Activated CD8-positive, alpha-beta T cell treated with anti-CD3 and anti-CD28 coated beads, Interleukin-2, amount 10 ng/mL, durations not matched to agents 7 days and 5 days (primary cell): ENCODE measurements around the gene TRPM1. TPM values are rescaled to one million over a fixed set of nuclear protein-coding genes. Genes with fewer than 3 reads are reported as not detected.

Experiments used
- ATAC-seq: fragments of 150-1000 bp; cut with Tn5 transposase; one replicate; pipeline ENCODE4 v1.10.0; 2021; ENCODE audit warnings: moderate library complexity
- CTCF ChIA-PET: fragments of 350-600 bp; sonication (Branson Sonifier 250); formaldehyde crosslinking; loops from one replicate; lab custom pipeline; 2021; ENCODE audit warnings: antibody characterized with exemption; lab: Charles Lee
- POLR2A ChIA-PET: fragments of 350-600 bp; sonication (Branson Sonifier 250); formaldehyde crosslinking; loops from one replicate; lab custom pipeline; 2021; ENCODE audit warnings: antibody characterized with exemption; lab: Charles Lee
- DNase-seq: peaks from one replicate; pipeline ENCODE4 v3.0.0-alpha.2; 2020
- H3K27ac Mint-ChIP-seq: one replicate; pipeline ENCODE4 v1.8.0; 2021; ENCODE audit warnings: mild to moderate bottlenecking, mixed read lengths
- H3K27me3 Mint-ChIP-seq: one replicate; pipeline ENCODE4 v1.8.0; 2021; ENCODE audit warnings: low read depth, mixed read lengths
- H3K36me3 Mint-ChIP-seq: one replicate; pipeline ENCODE4 v1.8.0; 2021; ENCODE audit warnings: low read depth, mixed read lengths
- H3K4me1 Mint-ChIP-seq: one replicate; pipeline ENCODE4 v1.8.0; 2021; ENCODE audit warnings: low read depth, mixed read lengths
- H3K4me3 Mint-ChIP-seq: one replicate; pipeline ENCODE4 v1.8.0; 2021; ENCODE audit warnings: mild to moderate bottlenecking, mixed read lengths
- H3K9me3 Mint-ChIP-seq: one replicate; pipeline ENCODE4 v1.8.0; 2022; ENCODE audit warnings: mixed read lengths; ENCODE audit not compliant: insufficient read depth
- total RNA-seq, 2 experiments: library from RNA; stranded (reverse); gene quantifications; one replicate each; pipeline ENCODE4 v1.2.3, GENCODE V29; 2021

Gene TRPM1
- total RNA-seq, 2 experiments from 2014 or later: not detected

GRCh38 chr15:31040611-31041010 lies 60.9 kb downstream of the TRPM1 start:
- H3K4me3 Mint-ChIP-seq: no peak overlapping the region
- ATAC-seq: no peak
- POLR2A ChIA-PET: no interaction called here
- no peak for DNase-seq
- H3K9me3 Mint-ChIP-seq: no peaks in the 10 kb centered on the region
- H3K27ac Mint-ChIP-seq: no peak overlapping the region
- CTCF ChIA-PET: no interaction called here
- H3K27me3 Mint-ChIP-seq: peaks cover 10% of the 10 kb centered on the region
- H3K36me3 Mint-ChIP-seq: no peaks in the 10 kb centered on the region
- no peaks in the 10 kb centered on the region for H3K4me1 Mint-ChIP-seq

GRCh38 chr15:31039961-31040360 lies 61.6 kb downstream of the TRPM1 start:
- H3K27me3 Mint-ChIP-seq: peaks cover 9% of the 10 kb centered on the region

GRCh38 chr15:31037731-31038477 lies 63.6 kb downstream of the TRPM1 start:
- CTCF ChIA-PET: no interaction called here
- H3K27me3 Mint-ChIP-seq: peaks cover 2% of the 10 kb centered on the region
- H3K36me3 Mint-ChIP-seq: no peaks in the 10 kb centered on the region
- H3K27ac Mint-ChIP-seq: no peak overlapping the region
- H3K4me3 Mint-ChIP-seq: no peak overlapping the region
- no peaks in the 10 kb centered on the region for H3K9me3 Mint-ChIP-seq
- POLR2A ChIA-PET: no interaction called here
- no peaks in the 10 kb centered on the region for H3K4me1 Mint-ChIP-seq
- DNase-seq (no peak), ATAC-seq (no peak)

More at GRCh38 chr15:31039961-31040360, 61.6 kb downstream of the TRPM1 start:
- ATAC-seq (no peak), DNase-seq (peak; percentile 8)
- Mint-ChIP-seq H3K27ac (no peak overlapping the region), H3K4me1 (no peaks in the 10 kb centered on the region), H3K4me3 (no peak overlapping the region), H3K36me3 (no peaks in the 10 kb centered on the region), H3K9me3 (no peaks in the 10 kb centered on the region)
- CTCF ChIA-PET: interaction anchor here (0.6 kb wide), 1 partner anchor 16 kb away, joined by 3 read pairs; no protein-coding TSS in a partner anchor
- POLR2A ChIA-PET: no interaction called here

- POLR2A ChIA-PET: no interaction called here
- peaks cover 2% of the 10 kb centered on the region for H3K27me3 Mint-ChIP-seq
- no peaks in the 10 kb centered on the region for H3K9me3 Mint-ChIP-seq
- DNase-seq: no peak
- peaks cover 2% of the 10 kb centered on the region for H3K4me1 Mint-ChIP-seq
- H3K4me3 Mint-ChIP-seq: no peak overlapping the region
- no peak for ATAC-seq
- CTCF ChIA-PET: no interaction called here
- no peak overlapping the region for H3K27ac Mint-ChIP-seq
- no peaks in the 10 kb centered on the region for H3K36me3 Mint-ChIP-seq
These were observed 64.7 kb downstream of the TRPM1 start for GRCh38 chr15:31036783-31037182.

GRCh38 chr15:31035610-31036009 lies 65.9 kb downstream of the TRPM1 start:
- H3K36me3 Mint-ChIP-seq: no peaks in the 10 kb centered on the region
- no peak for ATAC-seq
- peaks cover 9% of the 10 kb centered on the region for H3K4me1 Mint-ChIP-seq
- H3K27ac Mint-ChIP-seq: no peak overlapping the region
- H3K9me3 Mint-ChIP-seq: no peaks in the 10 kb centered on the region
- no peak for DNase-seq
- H3K4me3 Mint-ChIP-seq: no peak overlapping the region
- ChIA-PET CTCF (no interaction called here), POLR2A (no interaction called here)
- no peaks in the 10 kb centered on the region for H3K27me3 Mint-ChIP-seq

GRCh38 chr15:31034152-31034551 lies 67.4 kb downstream of the TRPM1 start:
- CTCF ChIA-PET: no interaction called here
- Mint-ChIP-seq H3K4me1 (peaks cover 9% of the 10 kb centered on the region), H3K9me3 (no peaks in the 10 kb centered on the region), H3K27ac (no peak overlapping the region), H3K27me3 (peaks cover 5% of the 10 kb centered on the region), H3K36me3 (no peaks in the 10 kb centered on the region), H3K4me3 (no peak overlapping the region)
- POLR2A ChIA-PET: no interaction called here
- no peak for DNase-seq
- ATAC-seq: no peak

- Mint-ChIP-seq H3K27me3 (peaks cover 10% of the 10 kb centered on the region), H3K27ac (no peak overlapping the region), H3K4me1 (peaks cover 11% of the 10 kb centered on the region), H3K36me3 (no peaks in the 10 kb centered on the region), H3K4me3 (no peak overlapping the region), H3K9me3 (no peaks in the 10 kb centered on the region)
- POLR2A ChIA-PET: no interaction called here
- CTCF ChIA-PET: no interaction called here
- DNase-seq (no peak), ATAC-seq (no peak)
These were observed 68.6 kb downstream of the TRPM1 start for GRCh38 chr15:31032961-31033371.

- Mint-ChIP-seq H3K9me3 (no peaks in the 10 kb centered on the region), H3K4me1 (peaks cover 13% of the 10 kb centered on the region), H3K27ac (no peak overlapping the region), H3K4me3 (no peak overlapping the region), H3K36me3 (no peaks in the 10 kb centered on the region), H3K27me3 (peaks cover 10% of the 10 kb centered on the region)
- CTCF ChIA-PET: interaction anchor here (0.9 kb wide), 1 partner anchor 18 kb away, joined by 3 read pairs; no protein-coding TSS in a partner anchor
- no peak for DNase-seq
- no peak for ATAC-seq
- POLR2A ChIA-PET: no interaction called here
These were observed 70.0 kb downstream of the TRPM1 start for GRCh38 chr15:31031471-31032067.

GRCh38 chr15:31027910-31028578 lies 73.5 kb downstream of the TRPM1 start:
- ChIA-PET CTCF (interaction anchor here (1.1 to 2.8 kb wide), 2 partner anchors 22 to 100 kb away, joined by 3 to 12 read pairs; no protein-coding TSS in a partner anchor), POLR2A (interaction anchor here (0.6 kb wide), 1 partner anchor 36 kb away, joined by 3 read pairs; no protein-coding TSS in a partner anchor)
- Mint-ChIP-seq H3K4me1 (peaks cover 15% of the 10 kb centered on the region), H3K9me3 (no peaks in the 10 kb centered on the region), H3K36me3 (no peaks in the 10 kb centered on the region), H3K4me3 (no peak overlapping the region), H3K27me3 (peaks cover 15% of the 10 kb centered on the region), H3K27ac (no peak overlapping the region)
- ATAC-seq: no peak
- DNase-seq: no peak

- H3K4me1 Mint-ChIP-seq: peaks cover 8% of the 10 kb centered on the region
- H3K4me3 Mint-ChIP-seq: no peak overlapping the region
- H3K36me3 Mint-ChIP-seq: no peaks in the 10 kb centered on the region
- CTCF ChIA-PET: interaction anchor here (1.4 kb wide), 1 partner anchor 103 kb away, joined by 4 read pairs; no protein-coding TSS in a partner anchor
- DNase-seq: no peak
- H3K9me3 Mint-ChIP-seq: no peaks in the 10 kb centered on the region
- POLR2A ChIA-PET: no interaction called here
- H3K27me3 Mint-ChIP-seq: peaks cover 15% of the 10 kb centered on the region
- ATAC-seq: no peak
- H3K27ac Mint-ChIP-seq: no peak overlapping the region
These were observed 75.5 kb downstream of the TRPM1 start for GRCh38 chr15:31025996-31026395.

GRCh38 chr15:31024979-31025378 lies 76.5 kb downstream of the TRPM1 start:
- no peak for DNase-seq
- Mint-ChIP-seq H3K27me3 (peaks cover 11% of the 10 kb centered on the region), H3K27ac (no peak overlapping the region), H3K4me1 (peaks cover 8% of the 10 kb centered on the region), H3K4me3 (no peak overlapping the region), H3K9me3 (no peaks in the 10 kb centered on the region), H3K36me3 (no peaks in the 10 kb centered on the region)
- ChIA-PET CTCF (interaction anchor here (1.4 kb wide), 1 partner anchor 104 kb away, joined by 4 read pairs; no protein-coding TSS in a partner anchor), POLR2A (interaction anchor here (1.0 kb wide), 1 partner anchor 34 kb away, joined by 5 read pairs; the partner anchor contains the start of gene MTMR10)
- no peak for ATAC-seq
